Gastrocnemius medialis (tissue), 4 donors: ENCODE results near the gene CYP2A7.

Experiments
- POLR2A ChIP-seq, 2 donors: fragments of 450-650 bp; IDR thresholded peaks; one replicate each; pipeline ENCODE4 v1.6.1; 2017; ENCODE audit warnings: antibody characterized with exemption in 2 of 2, mild to moderate bottlenecking in 2 of 2, moderate library complexity in 2 of 2
- TF ChIP-seq, protein P1 (sequence below), 5 experiments: fragments of 450-650 bp in 3 of 5; fragments of 200-600 bp in 2 of 5; sonication (generic) in 2 of 5; IDR thresholded peaks in 4 of 5; conservative IDR thresholded peaks in 1 of 5; 1 replicate in 4 of 5; 2 replicates in 1 of 5; pipeline ENCODE4 v1.5.1; 2016 to 2019; ENCODE audit warnings: antibody characterized with exemption in 5 of 5, mild to moderate bottlenecking in 3 of 5, moderate library complexity in 3 of 5

DNA sequence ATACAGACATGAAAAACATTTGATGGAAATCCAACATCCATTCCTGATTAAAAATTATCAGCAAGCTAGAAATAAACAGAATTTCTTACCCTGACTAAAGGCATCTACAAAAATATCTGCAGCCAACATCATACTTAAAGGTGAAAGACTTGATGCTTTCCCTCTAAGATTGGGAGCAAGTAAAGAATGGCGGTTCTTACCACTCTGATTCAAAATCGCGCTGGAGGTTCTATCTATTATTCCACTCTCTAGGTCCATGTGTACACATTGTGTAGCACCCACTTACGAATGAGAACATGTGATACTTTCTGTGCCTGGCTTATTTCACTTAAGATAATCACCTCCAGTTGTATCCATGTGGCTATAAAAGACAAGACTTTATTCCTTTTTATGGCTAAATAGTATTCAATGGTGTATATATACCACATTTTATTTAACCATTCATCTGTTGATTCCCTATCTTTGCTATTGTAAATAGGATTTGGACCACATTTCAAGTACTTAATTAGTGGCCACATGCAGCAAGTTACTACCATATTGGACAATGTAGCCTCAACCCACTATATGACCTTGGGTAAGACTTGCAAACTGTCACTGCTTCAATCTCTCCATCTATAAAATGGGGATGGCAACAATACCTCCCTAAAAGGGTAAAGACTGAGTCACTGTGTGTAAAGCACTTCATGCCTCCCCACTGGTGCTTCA lies 38.4 kb upstream of the CYP2A7 start:
- TF ChIP-seq, protein P1, sequence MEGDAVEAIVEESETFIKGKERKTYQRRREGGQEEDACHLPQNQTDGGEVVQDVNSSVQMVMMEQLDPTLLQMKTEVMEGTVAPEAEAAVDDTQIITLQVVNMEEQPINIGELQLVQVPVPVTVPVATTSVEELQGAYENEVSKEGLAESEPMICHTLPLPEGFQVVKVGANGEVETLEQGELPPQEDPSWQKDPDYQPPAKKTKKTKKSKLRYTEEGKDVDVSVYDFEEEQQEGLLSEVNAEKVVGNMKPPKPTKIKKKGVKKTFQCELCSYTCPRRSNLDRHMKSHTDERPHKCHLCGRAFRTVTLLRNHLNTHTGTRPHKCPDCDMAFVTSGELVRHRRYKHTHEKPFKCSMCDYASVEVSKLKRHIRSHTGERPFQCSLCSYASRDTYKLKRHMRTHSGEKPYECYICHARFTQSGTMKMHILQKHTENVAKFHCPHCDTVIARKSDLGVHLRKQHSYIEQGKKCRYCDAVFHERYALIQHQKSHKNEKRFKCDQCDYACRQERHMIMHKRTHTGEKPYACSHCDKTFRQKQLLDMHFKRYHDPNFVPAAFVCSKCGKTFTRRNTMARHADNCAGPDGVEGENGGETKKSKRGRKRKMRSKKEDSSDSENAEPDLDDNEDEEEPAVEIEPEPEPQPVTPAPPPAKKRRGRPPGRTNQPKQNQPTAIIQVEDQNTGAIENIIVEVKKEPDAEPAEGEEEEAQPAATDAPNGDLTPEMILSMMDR (IDR thresholded peaks at IDR 0.05 in 4 of 5, conservative IDR thresholded peaks at IDR 0.05 in 1 of 5) = no peak
- TF ChIP-seq POLR2A (IDR thresholded peaks at IDR 0.05) = no peak
